GM21447 (cell line): Measurements from ENCODE around the gene CLCNKA.

Source experiments
- ATAC-seq: cut with Tn5 transposase; IDR thresholded peaks from one replicate; pipeline ENCODE4 v1.9.1; 2021; ENCODE audit not compliant: unreplicated experiment

The CLCNKA gene

GRCh38 chr1:16076031-16076864 lies 54.4 kb downstream of the CLCNKA start:
- ATAC-seq, result no peak

- ATAC-seq, result no peak
Observed at GRCh38 chr1:16076865-16077238, 55.0 kb downstream of the CLCNKA start.

GRCh38 chr1:16077406-16078245 lies 55.8 kb downstream of the CLCNKA start:
- no peak for ATAC-seq

GRCh38 chr1:16078925-16079656 lies 57.3 kb downstream of the CLCNKA start:
- ATAC-seq, result peak; percentile 68

- no peak for ATAC-seq
Observed at GRCh38 chr1:16080422-16081150, 58.8 kb downstream of the CLCNKA start.

- no peak for ATAC-seq
Observed at GRCh38 chr1:16081636-16082035, 59.8 kb downstream of the CLCNKA start.

GRCh38 chr1:16082283-16083038 lies 60.6 kb downstream of the CLCNKA start:
- ATAC-seq, result no peak

GRCh38 chr1:16083486-16083885 lies 61.6 kb downstream of the CLCNKA start:
- ATAC-seq, result no peak
